Naive B cell (primary cell): ENCODE data around the gene DPEP2NB. TPM values are rescaled to one million over a fixed set of nuclear protein-coding genes. Genes with fewer than 3 reads are reported as not detected.
"Not testable (repeated sequence)": the region's sequence is repeated elsewhere in the genome, so short reads cannot be mapped to it uniquely, and the experiment has no call there.

Source experiments
- ATAC-seq, 2 donors: fragments of 150-1000 bp; cut with Tn5 transposase; 2 replicates each; pipeline ENCODE4 v1.10.0; 2021; ENCODE audit warnings: low read depth in 2 of 2, mild to moderate bottlenecking in 2 of 2, moderate library complexity in 2 of 2
- DNase-seq: peaks from one replicate; pipeline ENCODE4 v3.0.0; 2022
- H3K27ac Mint-ChIP-seq, 6 donors: one replicate each; pipeline ENCODE4 v1.8.0; 2020 to 2022; ENCODE audit warnings: mild to moderate bottlenecking in 6 of 6, mixed read lengths in 6 of 6, moderate library complexity in 5 of 6, inconsistent platforms in 2 of 6
- H3K27me3 Mint-ChIP-seq, 3 donors: one replicate each; pipeline ENCODE4 v1.8.0; 2021 to 2022; ENCODE audit warnings: mixed read lengths in 3 of 3, mild to moderate bottlenecking in 1 of 3
- H3K36me3 Mint-ChIP-seq, 2 donors: one replicate each; pipeline ENCODE4 v1.8.0; 2020 to 2022; ENCODE audit warnings: mixed read lengths in 2 of 2, inconsistent platforms in 1 of 2, mild to moderate bottlenecking in 1 of 2
- H3K4me1 Mint-ChIP-seq, 3 donors: one replicate each; pipeline ENCODE4 v1.8.0; 2020 to 2022; ENCODE audit warnings: mixed read lengths in 3 of 3, inconsistent platforms in 1 of 3, mild to moderate bottlenecking in 1 of 3, moderate library complexity in 1 of 3
- H3K4me3 Mint-ChIP-seq, 8 donors: one replicate each; pipeline ENCODE4 v1.8.0; 2020 to 2022; ENCODE audit warnings: mild to moderate bottlenecking in 8 of 8, mixed read lengths in 8 of 8, moderate library complexity in 8 of 8, inconsistent platforms in 2 of 8
- H3K9me3 Mint-ChIP-seq, 7 donors: one replicate each; pipeline ENCODE4 v1.8.0; 2020 to 2022; ENCODE audit warnings: mixed read lengths in 7 of 7, mild to moderate bottlenecking in 5 of 7, inconsistent platforms in 2 of 7, moderate library complexity in 1 of 7
- polyA plus RNA-seq, 6 donors: library from polyadenylated mRNA; unstranded; fragments of 300-500 nt; fragmentation: Illumina TruSeq; gene quantifications; one replicate each; pipeline ENCODE4 v1.2.3, GENCODE V29; 2021; ENCODE audit warnings: low read depth in 6 of 6

Gene DPEP2NB
- polyA plus RNA-seq, 6 donors from 2014 or later: 0.45 TPM; not detected in 5

- ATAC-seq: no peak
- H3K4me1 Mint-ChIP-seq: peaks cover 19 to 23% (median 23%) of the 10 kb centered on the region in 3 donors
- H3K4me3 Mint-ChIP-seq: peak overlapping the region in 1 of 8 donors; percentile 36
- H3K36me3 Mint-ChIP-seq: no peaks in the 10 kb centered on the region
- H3K27me3 Mint-ChIP-seq: no peaks in the 10 kb centered on the region
- H3K27ac Mint-ChIP-seq: no peak overlapping the region
- H3K9me3 Mint-ChIP-seq: peaks cover 0 to 1% (median 0%) of the 10 kb centered on the region in 7 donors
- DNase-seq: no peak
These were observed 17.4 kb upstream of the DPEP2NB start for GRCh38 chr16:68033101-68033500.

- no peaks in the 10 kb centered on the region for H3K27me3 Mint-ChIP-seq
- DNase-seq: no peak
- H3K9me3 Mint-ChIP-seq: peaks cover 0 to 1% (median 0%) of the 10 kb centered on the region in 7 donors
- peaks cover 7% of the 10 kb centered on the region in 2 donors for H3K36me3 Mint-ChIP-seq
- ATAC-seq: no peak
- peak overlapping the region in 1 of 8 donors; percentile 53 for H3K4me3 Mint-ChIP-seq
- no peak overlapping the region for H3K27ac Mint-ChIP-seq
- H3K4me1 Mint-ChIP-seq: peaks cover 14 to 23% (median 21%) of the 10 kb centered on the region in 3 donors
These were observed 16.2 kb upstream of the DPEP2NB start for GRCh38 chr16:68031951-68032350.

GRCh38 chr16:68030108-68030507, 14.4 kb upstream of the DPEP2NB start:
- H3K36me3 Mint-ChIP-seq, H3K27ac Mint-ChIP-seq, H3K9me3 Mint-ChIP-seq, H3K27me3 Mint-ChIP-seq, H3K4me3 Mint-ChIP-seq, DNase-seq, ATAC-seq: not testable (repeated sequence)
- H3K4me1 Mint-ChIP-seq: peaks cover 9 to 18% (median 16%) of the 10 kb centered on the region in 3 donors

- H3K4me1 Mint-ChIP-seq: peaks cover 10 to 27% (median 18%) of the 10 kb centered on the region in 3 donors
- ATAC-seq: no peak
- no peak for DNase-seq
- H3K27me3 Mint-ChIP-seq: no peaks in the 10 kb centered on the region
- H3K36me3 Mint-ChIP-seq: peaks cover 7% of the 10 kb centered on the region in 2 donors
- H3K27ac Mint-ChIP-seq: peak overlapping the region in 1 of 6 donors; percentile 59
- H3K9me3 Mint-ChIP-seq: peaks cover 0 to 1% (median 0%) of the 10 kb centered on the region in 7 donors
- H3K4me3 Mint-ChIP-seq: no peak overlapping the region
These were observed 13.3 kb upstream of the DPEP2NB start for GRCh38 chr16:68028996-68029395.

- H3K4me3 Mint-ChIP-seq: peak within 1 kb of the TSS; percentile 88 to 100 (median 98)
- H3K36me3 Mint-ChIP-seq: peaks cover 7 to 9% of the 10 kb centered on the region in 2 donors
- H3K9me3 Mint-ChIP-seq: no peaks in the 10 kb centered on the region
- DNase-seq (peak; percentile 92), ATAC-seq (peak; percentile 94 to 97)
- H3K27ac Mint-ChIP-seq: peak within 1 kb of the TSS; percentile 85 to 99 (median 96)
- peaks cover 16 to 42% (median 23%) of the 10 kb centered on the region in 3 donors for H3K4me1 Mint-ChIP-seq
- no peaks in the 10 kb centered on the region for H3K27me3 Mint-ChIP-seq
These were observed 7.2 kb upstream of the DPEP2NB start, which contains the start of the genes DDX28 and DUS2 for GRCh38 chr16:68022728-68023537. TSS of gene DDX28 (minus strand) at chr16:68023232. CDS start at chr16:68023202, 30 bp downstream. TSS of gene DUS2 (plus strand) at chr16:68023284. CDS start at chr16:68038024, 14,740 bp downstream.

- no peaks in the 10 kb centered on the region for H3K9me3 Mint-ChIP-seq
- H3K36me3 Mint-ChIP-seq: peaks cover under 1 to 3% of the 10 kb centered on the region in 2 donors
- no peaks in the 10 kb centered on the region for H3K27me3 Mint-ChIP-seq
- H3K27ac Mint-ChIP-seq: peak overlapping the region in 5 of 6 donors; percentile 7 to 99 (median 94)
- H3K4me1 Mint-ChIP-seq: peaks cover 11 to 36% (median 23%) of the 10 kb centered on the region in 3 donors
- no peak for ATAC-seq
- no peak for DNase-seq
- H3K4me3 Mint-ChIP-seq: peak overlapping the region; percentile 88 to 100 (median 98)
These were observed 6.6 kb upstream of the DPEP2NB start for GRCh38 chr16:68022278-68022727.

- H3K9me3 Mint-ChIP-seq: no peaks in the 10 kb centered on the region
- no peaks in the 10 kb centered on the region for H3K27me3 Mint-ChIP-seq
- peak overlapping the region; percentile 74 to 100 (median 98) for H3K4me3 Mint-ChIP-seq
- H3K27ac Mint-ChIP-seq: peak overlapping the region in 1 of 6 donors; percentile 91
- no peak for ATAC-seq
- peaks cover 0 to 3% of the 10 kb centered on the region in 2 donors for H3K36me3 Mint-ChIP-seq
- no peak for DNase-seq
- H3K4me1 Mint-ChIP-seq: peaks cover 11 to 35% (median 23%) of the 10 kb centered on the region in 3 donors
These were observed 5.8 kb upstream of the DPEP2NB start for GRCh38 chr16:68021490-68021889.

GRCh38 chr16:68019167-68019680, 3.5 kb upstream of the DPEP2NB start:
- Mint-ChIP-seq H3K27me3 (no peaks in the 10 kb centered on the region), H3K27ac (peak overlapping the region in 1 of 6 donors; percentile 88), H3K4me3 (peak overlapping the region in 1 of 8 donors; percentile 76), H3K9me3 (no peaks in the 10 kb centered on the region), H3K36me3 (peaks cover 0 to 3% of the 10 kb centered on the region in 2 donors), H3K4me1 (peaks cover 11 to 28% (median 27%) of the 10 kb centered on the region in 3 donors)
- no peak for ATAC-seq
- DNase-seq: no peak

- no peaks in the 10 kb centered on the region for H3K27me3 Mint-ChIP-seq
- ATAC-seq (peak in 1 of 2 donors; percentile 36), DNase-seq (no peak)
- H3K4me3 Mint-ChIP-seq: peak overlapping the region in 2 of 8 donors; percentile 12 to 25
- no peaks in the 10 kb centered on the region for H3K36me3 Mint-ChIP-seq
- peak overlapping the region in 1 of 6 donors; percentile 71 for H3K27ac Mint-ChIP-seq
- peaks cover 13 to 17% (median 14%) of the 10 kb centered on the region in 3 donors for H3K4me1 Mint-ChIP-seq
- H3K9me3 Mint-ChIP-seq: no peaks in the 10 kb centered on the region
These were observed 2.3 kb downstream of the DPEP2NB start for GRCh38 chr16:68013440-68013839.

GRCh38 chr16:68009872-68010271, 5.8 kb downstream of the DPEP2NB start:
- peak overlapping the region in 3 of 6 donors; percentile 46 to 94 (median 79) for H3K27ac Mint-ChIP-seq
- not testable (repeated sequence) for H3K27me3 Mint-ChIP-seq, H3K4me3 Mint-ChIP-seq, ATAC-seq, H3K36me3 Mint-ChIP-seq, H3K9me3 Mint-ChIP-seq, DNase-seq
- H3K4me1 Mint-ChIP-seq: peaks cover 29 to 35% (median 30%) of the 10 kb centered on the region in 3 donors

GRCh38 chr16:68009157-68009735, 6.5 kb downstream of the DPEP2NB start:
- DNase-seq: no peak
- no peaks in the 10 kb centered on the region for H3K27me3 Mint-ChIP-seq
- peaks cover 30 to 39% (median 32%) of the 10 kb centered on the region in 3 donors for H3K4me1 Mint-ChIP-seq
- no peak overlapping the region for H3K4me3 Mint-ChIP-seq
- no peaks in the 10 kb centered on the region for H3K9me3 Mint-ChIP-seq
- no peak for ATAC-seq
- H3K27ac Mint-ChIP-seq: peak overlapping the region in 4 of 6 donors; percentile 44 to 94 (median 72)
- H3K36me3 Mint-ChIP-seq: no peaks in the 10 kb centered on the region

- DNase-seq (peak; percentile 68), ATAC-seq (peak; percentile 99)
- peak overlapping the region; percentile 21 to 84 (median 71) for H3K4me3 Mint-ChIP-seq
- no peaks in the 10 kb centered on the region for H3K9me3 Mint-ChIP-seq
- peak overlapping the region; percentile 90 to 98 (median 94) for H3K27ac Mint-ChIP-seq
- H3K27me3 Mint-ChIP-seq: no peaks in the 10 kb centered on the region
- H3K36me3 Mint-ChIP-seq: no peaks in the 10 kb centered on the region
- H3K4me1 Mint-ChIP-seq: peaks cover 32 to 47% (median 37%) of the 10 kb centered on the region in 3 donors
These were observed 9.9 kb downstream of the DPEP2NB start for GRCh38 chr16:68005786-68006286.

GRCh38 chr16:68005211-68005610, 10.5 kb downstream of the DPEP2NB start:
- Mint-ChIP-seq H3K27me3 (no peaks in the 10 kb centered on the region), H3K27ac (peak overlapping the region; percentile 90 to 98 (median 94)), H3K4me3 (peak overlapping the region in 5 of 8 donors; percentile 54 to 84 (median 76)), H3K4me1 (peaks cover 31 to 53% (median 43%) of the 10 kb centered on the region in 3 donors), H3K9me3 (no peaks in the 10 kb centered on the region), H3K36me3 (no peaks in the 10 kb centered on the region)
- ATAC-seq: no peak
- DNase-seq: no peak
